GM12878 (cell line): ENCODE measurements around the gene CR2.

Source experiments
- EZH2 ChIP-seq: IDR thresholded peaks from 2 replicates; pipeline ENCODE4 v1.6.1; 2012; ENCODE audit warnings: low read depth, mild to moderate bottlenecking, control low read depth, inconsistent platforms, low read length, borderline replicate concordance; ENCODE audit not compliant: control insufficient read depth
- FOS ChIP-seq: IDR thresholded peaks from 3 replicates; pipeline ENCODE4 v1.6.1; 2011; ENCODE audit warnings: borderline replicate concordance; ENCODE audit not compliant: insufficient read length; ENCODE audit errors: extremely low read depth
- SUZ12 ChIP-seq: fragments of 200-600 bp; sonication (generic); IDR thresholded peaks from one replicate; pipeline ENCODE4 v1.6.1; 2018; ENCODE audit warnings: antibody characterized with exemption, mild to moderate bottlenecking; ENCODE audit not compliant: unreplicated experiment

GRCh38 chr1:207412845-207413244 lies 41.3 kb upstream of the CR2 start:
- TF ChIP-seq EZH2 (no peak), FOS (no peak), SUZ12 (no peak)
